Activated T-helper 1 cell treated with anti-CD3 and anti-CD28 coated beads, Interleukin-2, amount 50 U/mL, for 16 hours (primary cell): ENCODE measurements around the gene CRTC1.

ENCODE experiments used
- DNase-seq, 2 donors: peaks; one replicate each; pipeline ENCODE4 v3.0.0-alpha.2; 2020; ENCODE audit warnings: low read depth in 1 of 2, low spot score in 1 of 2

CRTC1 gene

DNA sequence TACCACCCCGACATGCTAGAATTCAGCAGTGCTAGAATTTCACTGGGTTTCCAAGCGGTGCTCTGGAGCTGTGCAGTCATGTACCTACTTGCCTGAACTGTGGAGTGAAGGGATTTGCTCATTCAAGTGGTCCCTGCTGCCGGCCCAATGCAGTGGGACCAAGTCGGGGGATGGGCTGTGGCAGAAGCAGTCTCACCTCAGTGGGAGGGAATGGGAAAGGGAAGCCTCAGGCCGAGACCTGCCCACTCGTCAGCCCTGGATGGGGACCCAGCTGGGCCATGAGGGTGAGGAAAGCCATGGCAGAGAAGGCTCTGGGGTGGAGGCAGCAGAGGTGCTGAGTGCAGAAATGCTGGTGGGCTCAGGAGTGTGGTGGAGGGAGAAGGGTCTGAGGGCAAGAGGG lies 31.7 kb upstream of the CRTC1 start:
- DNase-seq = no peak

DNA sequence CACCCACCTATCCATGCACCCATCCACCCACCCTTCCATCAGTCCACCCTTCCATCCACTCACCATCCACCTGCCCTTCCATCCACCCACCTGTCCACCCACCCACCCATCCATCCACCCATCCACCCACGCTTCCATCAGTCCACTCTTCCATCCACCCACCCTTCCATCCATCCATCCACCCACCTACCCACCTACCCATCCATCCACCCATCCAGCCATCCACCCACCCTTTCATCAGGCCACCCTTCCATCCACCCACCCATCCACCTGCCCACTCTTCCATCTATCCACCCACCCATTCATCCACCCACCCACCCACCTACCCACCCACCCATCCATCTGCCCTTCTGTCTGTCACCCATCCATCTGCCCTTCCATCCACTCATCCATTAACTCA lies 29.6 kb upstream of the CRTC1 start:
- DNase-seq = no peak

DNA sequence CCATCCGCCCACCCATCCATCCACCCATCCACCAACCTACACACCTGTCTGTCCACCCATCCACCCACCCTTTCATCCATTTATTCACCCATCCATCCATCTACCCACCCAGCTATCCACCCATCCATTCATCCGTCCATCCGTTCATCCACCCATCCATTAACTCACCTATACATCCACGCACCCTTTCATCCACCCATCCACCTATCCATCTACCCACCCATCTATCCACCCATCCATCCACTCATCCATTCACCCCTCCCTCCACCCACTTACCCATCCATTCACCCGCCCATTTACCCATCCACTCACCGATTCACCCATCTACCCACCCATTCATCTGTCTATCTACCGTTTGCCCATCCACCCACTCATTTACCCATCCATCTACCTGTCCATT lies 29.0 kb upstream of the CRTC1 start:
- no peak for DNase-seq

DNA sequence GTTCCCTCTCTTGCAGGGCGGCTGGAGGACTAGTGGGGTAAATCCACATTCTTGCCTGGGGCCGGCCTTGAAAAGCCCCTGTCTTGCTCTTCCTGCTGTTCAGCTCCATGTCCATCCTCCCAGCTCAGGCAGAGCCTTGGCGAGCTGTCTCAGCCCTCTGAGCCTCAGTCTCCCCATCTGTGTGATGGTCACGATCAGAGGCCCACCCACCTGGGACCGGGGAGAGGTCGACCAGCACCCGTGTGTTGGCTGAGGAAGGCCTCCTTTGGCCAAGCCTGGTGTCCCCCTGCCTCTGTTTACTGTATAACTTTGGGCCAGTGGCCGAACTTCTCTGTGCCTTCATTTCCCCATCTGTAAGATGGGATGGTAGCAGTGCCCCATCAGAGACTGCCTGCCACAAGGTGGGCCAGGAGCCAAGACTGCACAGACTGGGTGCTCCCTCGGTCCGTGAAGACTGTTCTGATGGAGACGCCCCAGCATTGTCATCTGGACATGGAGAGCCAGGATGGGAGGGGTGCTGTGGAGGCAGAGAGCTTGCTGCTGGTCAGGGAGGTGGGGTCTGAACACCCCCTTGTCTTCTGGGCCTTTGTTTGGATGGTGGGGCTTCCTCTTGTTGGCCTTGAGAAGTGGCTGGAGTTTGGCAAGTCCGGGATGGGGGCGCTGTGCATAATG lies 28.2 kb upstream of the CRTC1 start:
- no peak for DNase-seq

DNA sequence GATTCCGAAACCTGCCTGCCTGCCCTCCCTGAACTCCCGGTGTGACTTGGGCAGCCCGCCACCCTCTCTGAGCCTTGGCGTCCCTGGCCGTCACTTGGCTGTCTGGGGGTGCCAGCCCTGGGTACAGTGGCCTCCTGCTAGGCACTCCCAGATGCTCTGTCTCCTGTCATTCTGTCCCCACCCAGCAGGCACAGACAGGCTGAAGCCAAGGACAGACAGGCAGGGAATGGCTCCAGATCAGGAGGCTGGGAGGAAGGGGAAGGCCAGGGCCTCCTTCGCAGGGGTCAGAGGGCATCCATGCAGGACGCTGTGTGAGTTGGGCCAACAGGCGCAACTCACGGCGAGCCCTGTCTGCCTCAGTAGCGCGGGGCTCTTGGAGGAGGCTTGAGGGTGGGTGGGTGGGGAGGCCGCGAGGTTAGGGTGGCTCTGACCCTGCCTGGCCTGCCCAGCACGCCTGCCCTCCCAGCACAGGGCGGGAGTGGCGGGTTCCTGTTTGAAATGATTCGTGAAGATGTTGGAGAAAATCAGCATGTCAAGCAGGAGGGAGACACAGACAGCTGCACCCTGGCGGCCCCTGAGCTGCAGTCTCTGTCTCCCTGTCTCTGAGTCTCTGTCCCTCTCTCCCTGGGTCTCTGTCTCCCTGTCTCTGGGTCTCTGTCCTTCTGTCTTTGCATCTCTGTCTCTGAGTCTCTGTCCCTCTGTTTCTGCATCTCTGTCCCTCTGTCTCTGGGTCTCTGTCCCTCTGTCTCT lies 27.0 kb upstream of the CRTC1 start:
- DNase-seq = no peak

DNA sequence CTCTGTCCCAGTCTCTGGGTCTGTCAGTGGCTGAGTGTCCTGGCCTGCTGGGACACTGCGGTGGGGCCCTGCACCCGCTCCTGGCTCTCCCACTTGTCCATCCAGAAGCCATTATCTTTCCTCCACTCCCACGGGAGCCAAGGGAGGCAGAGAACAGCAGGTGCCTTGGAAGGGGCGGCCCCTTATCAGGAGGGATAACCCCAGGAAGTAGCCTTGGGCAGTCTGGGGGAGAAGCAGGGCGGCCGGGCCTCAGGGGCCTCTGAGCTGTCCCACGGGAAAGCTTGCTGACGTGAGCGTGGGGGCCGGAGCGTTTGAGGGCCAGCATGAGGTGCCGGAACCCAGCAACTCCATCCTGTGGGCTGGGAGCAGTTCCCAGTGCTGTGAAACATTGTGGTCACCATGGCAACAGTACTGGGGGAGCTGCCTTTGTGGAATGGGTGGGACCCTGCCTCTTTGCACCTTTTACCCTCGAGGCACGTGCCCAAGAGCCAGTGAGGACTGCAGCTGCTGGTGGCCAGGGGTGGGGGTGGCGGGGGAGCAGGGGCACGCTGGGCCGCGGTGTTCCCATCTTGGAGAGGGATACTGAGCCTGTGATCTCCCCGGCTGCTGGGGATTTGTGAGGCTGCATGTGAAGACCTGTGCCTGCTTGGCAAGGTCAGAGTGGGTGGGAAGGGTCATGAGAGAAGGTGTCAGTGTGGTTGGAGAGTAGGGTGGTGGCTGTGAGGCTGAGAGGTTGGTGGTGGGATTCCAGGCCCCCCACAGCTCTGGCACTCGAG lies 25.7 kb upstream of the CRTC1 start:
- no peak for DNase-seq

DNA sequence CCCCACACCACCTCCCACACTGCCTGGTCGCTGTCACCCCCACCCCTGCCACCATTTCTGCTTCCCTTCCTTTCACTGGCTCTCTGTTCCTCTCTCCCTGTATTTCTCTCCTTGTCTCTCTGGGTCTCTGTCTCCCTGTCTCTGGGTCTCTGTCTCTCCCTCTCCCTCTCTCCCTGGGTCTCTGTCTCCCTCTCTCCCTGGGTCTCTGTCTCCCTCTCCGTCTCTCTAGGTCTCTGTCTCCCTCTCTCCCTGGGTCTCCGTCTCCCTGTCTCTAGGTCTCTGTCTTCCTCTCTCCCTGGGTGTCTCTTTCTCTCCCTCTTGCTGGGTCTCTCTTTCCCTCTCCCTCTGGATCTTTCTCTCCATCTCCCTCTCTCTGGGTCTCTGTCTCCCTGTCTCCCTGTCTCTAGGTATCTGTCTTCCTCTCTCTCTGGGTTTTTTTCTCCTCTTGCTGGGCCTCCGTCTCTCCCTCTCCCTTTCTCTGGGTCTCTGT lies 25.1 kb upstream of the CRTC1 start:
- no peak for DNase-seq

DNA sequence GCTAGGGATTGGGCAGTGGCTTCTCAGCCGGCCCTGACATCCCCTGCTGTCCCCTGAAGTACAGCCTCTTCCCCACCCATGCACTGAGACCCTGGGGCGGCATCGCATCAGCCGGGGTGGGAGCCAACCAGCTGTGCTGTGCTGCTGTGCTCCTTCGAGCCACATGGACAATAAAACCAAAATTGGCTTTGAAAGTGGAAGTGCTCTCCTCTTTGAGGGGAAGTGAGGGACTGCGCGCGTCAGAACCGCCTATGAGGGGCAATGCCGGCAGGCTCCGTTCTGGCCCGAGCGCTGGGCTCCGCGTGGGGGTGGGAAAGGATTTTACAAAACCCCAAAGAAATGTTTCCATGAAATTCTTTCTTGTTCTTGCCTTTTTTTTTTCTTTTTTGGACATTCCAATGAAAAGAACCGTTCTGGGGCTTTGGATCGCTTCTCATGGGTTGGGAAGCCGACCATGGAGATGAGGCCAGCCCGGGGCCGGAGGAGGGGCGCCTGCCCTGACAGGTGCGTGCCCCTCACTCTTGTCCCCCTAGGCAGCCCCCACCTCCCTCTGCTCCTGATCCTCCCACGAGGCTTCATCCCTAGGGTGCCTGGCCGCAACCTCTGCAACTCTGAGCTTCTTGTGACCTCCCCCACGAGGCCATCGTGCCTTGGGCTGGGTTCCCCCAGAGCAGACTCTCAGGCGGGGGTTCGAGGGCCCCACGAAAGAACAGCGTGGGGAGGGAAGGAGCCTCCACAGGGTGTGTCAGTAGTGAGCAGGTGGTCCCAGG lies 24.0 kb upstream of the CRTC1 start:
- DNase-seq = no peak

DNA sequence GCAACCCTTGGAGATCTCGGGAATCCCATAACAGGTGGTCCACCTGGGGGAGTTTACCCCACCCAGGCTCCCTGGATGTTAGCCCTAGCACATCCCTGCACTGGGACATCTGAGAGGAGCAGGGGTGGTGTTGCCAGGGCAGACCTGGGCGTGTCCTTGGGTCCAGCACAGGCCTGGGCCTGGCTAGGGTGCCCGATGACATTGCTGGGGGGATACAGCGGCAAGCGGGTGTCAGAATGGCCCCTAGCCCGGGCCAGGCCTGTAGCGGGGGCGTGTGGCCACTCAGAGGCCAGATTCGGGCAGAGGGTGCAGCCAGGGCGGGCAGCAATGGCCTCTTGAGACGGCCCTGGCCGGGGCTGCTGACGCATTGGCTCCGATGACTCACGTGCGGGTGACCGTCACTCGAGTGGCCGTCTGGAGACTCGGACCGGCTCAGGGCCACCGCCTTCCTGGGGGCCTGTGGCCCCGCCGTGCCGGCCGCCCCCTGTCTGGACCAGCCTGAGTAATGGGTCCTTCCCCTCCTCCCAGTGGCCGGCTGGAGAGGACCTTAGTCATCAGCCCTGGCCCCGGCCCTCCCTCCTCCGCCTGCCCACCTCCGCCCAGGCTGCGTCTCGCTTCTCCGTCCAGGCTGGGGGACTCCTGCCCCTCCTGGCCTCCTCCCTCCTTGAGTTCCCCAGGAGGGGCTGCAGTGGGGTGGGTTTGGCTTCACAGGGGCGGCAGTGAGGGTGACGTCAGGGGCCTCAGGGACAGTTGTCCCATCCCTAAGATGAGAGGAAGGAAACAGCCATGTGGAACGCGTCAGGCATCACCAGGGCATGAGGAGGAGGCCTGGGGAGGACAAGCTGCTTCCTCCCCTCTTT lies 23.2 kb upstream of the CRTC1 start:
- no peak for DNase-seq

DNA sequence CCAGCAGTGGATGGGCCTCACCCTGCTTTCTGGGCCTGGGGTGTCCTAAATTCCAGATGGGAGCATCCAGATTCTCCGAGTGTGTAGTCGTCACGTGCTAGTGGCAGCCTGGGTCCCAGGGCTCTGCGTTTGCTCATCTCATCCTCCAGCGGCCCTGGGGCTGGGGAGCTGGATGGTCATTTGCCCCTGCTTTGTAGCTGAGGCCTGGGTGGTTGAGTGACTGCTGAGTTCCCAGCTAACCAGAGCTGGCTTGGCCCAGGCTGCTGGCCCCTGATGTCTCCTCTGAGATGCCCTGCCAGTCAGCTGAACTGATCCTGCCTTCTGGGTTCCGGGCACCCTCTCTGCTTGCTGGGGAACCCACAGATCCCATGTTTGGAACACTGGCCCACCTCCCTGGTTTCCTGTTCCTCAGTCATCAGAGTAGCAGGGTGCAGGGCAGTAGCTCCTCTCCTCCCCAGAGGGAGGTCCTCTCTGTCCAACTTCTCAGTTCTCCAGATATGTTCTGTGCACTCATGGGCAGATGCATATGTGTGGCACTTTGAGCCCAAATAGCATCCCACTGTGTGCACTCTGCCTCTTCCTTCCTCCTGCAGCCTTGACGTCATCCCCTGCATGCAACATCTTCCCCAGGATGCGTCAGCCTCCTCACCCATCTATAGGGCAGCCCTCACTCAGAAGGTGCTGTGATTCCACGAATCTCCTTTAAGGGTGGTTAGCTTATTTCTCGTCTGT lies 22.4 kb upstream of the CRTC1 start:
- no peak for DNase-seq

DNA sequence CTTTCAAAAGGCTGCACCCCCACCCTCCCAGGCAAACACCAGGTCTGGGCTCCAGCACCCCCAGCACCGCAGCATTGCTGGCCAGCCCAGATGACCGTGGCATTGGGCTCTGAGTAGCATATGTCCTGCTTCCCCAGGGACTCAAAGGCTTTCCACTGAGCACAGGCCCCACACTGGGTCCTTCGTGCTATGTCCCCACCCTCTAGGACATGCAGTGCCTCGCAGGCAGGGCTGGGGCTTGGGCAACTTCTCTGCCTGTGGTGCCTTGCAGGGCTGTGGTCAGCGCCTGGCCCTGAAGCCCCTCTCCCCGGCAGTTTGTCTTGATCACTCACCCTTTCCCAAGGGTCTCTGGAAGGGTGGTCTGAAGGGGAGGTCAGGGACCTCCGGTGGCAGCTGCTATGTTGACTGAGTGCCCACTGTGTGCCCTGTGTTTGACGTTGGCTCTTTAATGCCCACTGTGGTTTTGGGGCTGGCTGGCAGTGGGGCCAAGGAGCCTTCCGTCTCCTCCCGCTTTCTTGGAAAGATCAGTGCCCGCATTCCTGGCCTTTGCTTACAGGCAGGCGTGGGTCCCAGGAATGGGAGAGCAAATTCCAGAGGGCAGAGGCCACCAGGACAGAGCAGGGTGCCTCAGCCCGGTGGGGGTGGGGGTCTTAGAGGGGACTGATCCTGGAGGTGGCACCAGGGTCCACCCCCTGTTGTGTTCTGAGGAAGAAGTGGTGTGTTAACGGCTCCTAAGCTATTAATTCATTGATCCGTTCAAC lies 20.3 kb upstream of the CRTC1 start:
- DNase-seq = no peak

DNA sequence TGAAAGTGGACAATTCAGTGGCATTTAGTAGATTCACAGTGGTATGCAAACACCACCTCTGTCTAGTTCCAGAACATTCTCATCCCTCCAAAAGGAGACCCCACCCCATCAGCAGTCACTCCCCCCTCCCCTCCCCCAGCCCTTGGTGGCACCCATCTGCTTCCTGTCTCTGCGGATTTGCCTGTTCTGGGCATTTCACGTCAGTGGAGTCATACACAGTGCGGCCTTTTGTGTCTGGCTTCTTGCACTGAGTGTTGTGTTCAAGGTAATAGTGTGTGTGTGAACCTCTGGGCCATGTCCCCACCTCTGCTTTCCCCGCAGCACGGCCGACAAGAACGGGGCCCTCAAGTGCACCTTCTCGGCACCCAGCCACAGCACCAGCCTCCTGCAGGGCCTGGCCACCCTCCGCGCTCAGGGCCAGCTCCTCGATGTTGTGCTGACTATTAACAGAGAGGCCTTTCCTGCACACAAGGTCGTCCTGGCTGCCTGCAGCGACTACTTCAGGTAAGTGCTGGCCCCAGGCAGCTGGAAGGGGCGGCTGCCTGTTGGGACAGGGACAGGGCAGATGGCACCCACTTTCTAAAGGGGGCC lies 19.4 kb upstream of the CRTC1 start:
- DNase-seq = no peak

DNA sequence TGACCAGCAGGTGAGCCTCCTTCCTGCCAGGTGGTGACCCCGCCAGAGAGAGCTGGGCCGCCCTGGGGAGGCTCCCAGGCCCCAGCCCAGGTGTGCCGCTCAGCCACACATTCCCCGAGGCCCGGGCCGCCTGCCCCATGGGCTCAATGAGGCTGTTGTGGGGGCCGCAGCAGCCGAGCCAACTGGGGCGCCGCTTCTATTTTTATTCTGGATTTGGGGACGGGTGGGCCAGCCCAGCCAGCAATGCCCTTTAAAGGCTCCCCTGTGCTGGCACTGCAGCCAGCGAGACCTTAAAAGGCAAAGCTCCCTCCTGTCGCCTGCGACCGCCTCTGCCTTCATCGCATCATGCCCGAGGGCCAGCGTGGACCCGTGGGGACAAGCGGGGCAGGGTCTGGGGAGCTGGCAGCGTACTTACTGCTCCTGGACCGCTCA lies 17.7 kb upstream of the CRTC1 start:
- DNase-seq = no peak

DNA sequence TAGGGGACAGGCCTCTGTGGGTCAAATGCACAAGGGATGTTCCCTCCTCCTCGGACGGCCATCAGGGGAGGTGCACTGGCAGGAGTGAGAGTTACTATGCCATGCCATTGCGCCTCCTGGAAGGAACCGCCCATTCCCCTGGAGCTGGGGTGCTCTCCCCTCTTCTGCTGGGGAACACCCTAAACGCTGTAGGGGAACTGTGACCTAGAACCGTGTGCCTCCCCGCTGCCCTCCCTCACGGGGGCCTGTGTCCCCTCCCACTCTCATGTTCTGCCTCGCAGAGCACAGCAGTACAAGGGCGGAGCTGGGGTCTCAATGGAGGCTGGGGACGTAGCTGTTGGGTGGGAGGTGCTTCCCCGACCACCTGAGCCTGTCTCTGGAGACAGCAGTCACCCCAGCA lies 17.2 kb upstream of the CRTC1 start:
- no peak for DNase-seq

DNA sequence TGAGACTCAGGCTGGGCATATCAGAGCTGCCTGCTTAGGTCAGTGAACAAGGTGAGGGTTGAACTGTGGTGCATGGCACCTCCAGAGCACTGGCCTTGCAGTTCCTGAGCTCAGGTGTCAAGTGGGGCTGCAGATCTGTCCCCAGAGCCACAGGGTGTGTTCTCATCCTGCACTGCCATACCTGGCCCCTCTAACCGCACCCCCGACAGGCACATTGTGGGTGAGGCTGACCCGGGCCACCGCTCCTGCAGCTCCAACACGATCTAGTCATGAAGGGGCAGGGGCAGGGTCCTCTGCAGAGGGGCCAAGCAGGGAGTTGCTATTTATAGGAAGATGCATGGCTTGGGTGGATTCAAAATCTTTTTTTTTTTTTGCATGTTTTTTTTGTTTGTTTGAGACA lies 16.7 kb upstream of the CRTC1 start:
- DNase-seq = no peak

DNA sequence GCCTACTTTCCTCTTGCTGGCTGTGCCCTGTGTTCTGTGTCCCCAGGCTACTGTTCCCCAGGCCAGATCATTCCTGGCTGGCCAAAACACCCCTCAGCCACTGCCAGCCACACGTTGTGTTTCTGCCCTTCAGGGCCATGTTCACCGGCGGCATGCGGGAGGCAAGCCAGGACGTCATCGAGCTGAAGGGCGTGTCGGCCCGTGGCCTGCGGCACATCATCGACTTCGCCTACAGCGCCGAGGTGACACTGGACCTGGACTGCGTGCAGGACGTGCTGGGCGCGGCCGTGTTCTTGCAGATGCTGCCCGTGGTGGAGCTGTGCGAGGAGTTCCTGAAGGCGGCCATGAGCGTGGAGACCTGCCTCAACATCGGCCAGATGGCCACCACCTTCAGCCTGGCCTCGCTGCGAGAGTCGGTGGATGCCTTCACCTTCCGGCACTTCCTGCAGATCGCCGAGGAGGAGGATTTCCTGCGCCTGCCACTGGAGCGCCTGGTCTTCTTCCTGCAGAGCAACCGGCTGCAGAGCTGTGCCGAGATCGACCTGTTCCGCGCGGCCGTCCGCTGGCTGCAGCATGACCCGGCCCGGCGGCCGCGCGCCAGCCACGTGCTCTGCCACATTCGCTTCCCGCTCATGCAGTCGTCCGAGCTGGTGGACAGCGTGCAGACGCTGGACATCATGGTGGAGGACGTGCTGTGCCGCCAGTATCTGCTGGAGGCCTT lies 15.8 kb upstream of the CRTC1 start:
- no peak for DNase-seq

DNA sequence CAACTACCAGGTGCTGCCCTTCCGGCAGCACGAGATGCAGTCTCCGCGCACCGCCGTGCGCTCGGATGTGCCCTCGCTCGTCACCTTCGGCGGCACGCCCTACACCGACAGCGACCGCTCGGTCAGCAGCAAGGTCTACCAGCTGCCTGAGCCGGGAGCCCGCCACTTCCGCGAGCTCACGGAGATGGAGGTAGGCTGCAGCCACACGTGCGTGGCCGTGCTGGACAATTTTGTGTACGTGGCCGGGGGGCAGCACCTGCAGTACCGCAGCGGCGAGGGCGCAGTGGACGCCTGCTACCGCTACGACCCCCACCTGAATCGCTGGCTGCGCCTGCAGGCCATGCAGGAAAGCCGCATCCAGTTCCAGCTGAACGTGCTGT lies 15.2 kb upstream of the CRTC1 start:
- no peak for DNase-seq
